Heart right ventricle (tissue), 16 donors: Measurements from ENCODE around the gene RPAP2. TPM values are rescaled to one million over a fixed set of nuclear protein-coding genes. Genes with fewer than 3 reads are reported as not detected.
"Not testable (repeated sequence)": the region's sequence is repeated elsewhere in the genome, so short reads cannot be mapped to it uniquely, and the experiment has no call there.

Experiments used
- ATAC-seq, 8 donors: fragments of 200-7000 bp; cut with Tn5 transposase; one replicate each; pipeline ENCODE4 v1.9.1; 2020; ENCODE audit warnings: mild to moderate bottlenecking in 8 of 8, moderate library complexity in 8 of 8, moderate number of reproducible peaks in 1 of 8
- DNase-seq, 2 donors: peaks; one replicate each; pipeline ENCODE4 v3.0.0-alpha.2; 2020
- H3K27ac ChIP-seq, 10 donors: fragments of 200-600 bp; sonication (generic) in 2 of 10; one replicate each; pipeline versions ENCODE4 v1.5.0 to v1.8.0; 2020 to 2022; ENCODE audit warnings: mild to moderate bottlenecking in 3 of 10
- H3K27me3 ChIP-seq, 7 donors: fragments of 200-600 bp; one replicate each; pipeline ENCODE4 v1.8.0; 2021 to 2022; ENCODE audit warnings: mild to moderate bottlenecking in 2 of 7
- H3K36me3 ChIP-seq, 9 donors: fragments of 200-600 bp; sonication (generic) in 1 of 9; one replicate each; pipeline versions ENCODE4 v1.5.0 to v1.8.0; 2020 to 2022; ENCODE audit warnings: mild to moderate bottlenecking in 2 of 9
- H3K4me1 ChIP-seq, 9 donors: fragments of 200-600 bp; sonication (generic) in 1 of 9; one replicate each; pipeline versions ENCODE4 v1.5.0 to v1.8.0; 2020 to 2022; ENCODE audit warnings: mild to moderate bottlenecking in 4 of 9
- H3K4me3 ChIP-seq, 10 donors: fragments of 200-600 bp; sonication (generic) in 2 of 10; one replicate each; pipeline versions ENCODE4 v1.5.0 to v1.8.0; 2020 to 2022; ENCODE audit warnings: mild to moderate bottlenecking in 7 of 10, moderate library complexity in 2 of 10
- H3K9me3 ChIP-seq, 11 donors: fragments of 200-600 bp in 10 of 11; sonication (generic) in 2 of 11; one replicate each; pipeline versions ENCODE4 v1.5.0 to v1.8.0; 2013 to 2022; ENCODE audit warnings: mild to moderate bottlenecking in 2 of 11, control low read depth in 1 of 11, moderate library complexity in 1 of 11
- WGBS, 2 donors: extraction: QIAGEN DNeasy Blood & Tissue Kit; methylation state at CpG; one replicate each; pipeline ENCODE4 v1.1.7; 2013; ENCODE audit warnings: inconsistent platforms in 1 of 2; 5-methylcytosine and 5-hydroxymethylcytosine counted together
- intact Hi-C, 10 donors: fragments of 100-400 bp; cut with DNase I; formaldehyde crosslinking; loops; one replicate each; pipeline versions ENCODE4 v1.11.1 to v1.14.2; 2022
- polyA plus RNA-seq, 2 donors: library from polyadenylated mRNA; stranded (reverse); fragments of 200-250 nt; gene quantifications; one replicate each; pipeline ENCODE4 v1.2.3, GENCODE V29; 2013
- total RNA-seq, 10 donors: library from RNA; stranded (reverse); fragmentation: NEBNext Ultra II Directional in 3 of 10; extraction: Animal tissue kit (Norgen Biotek cat#: 25700) in 3 of 10; gene quantifications; one replicate each; pipeline versions ENCODE4 v1.2.1 to v1.2.4, GENCODE V29; 2021 to 2023
- TF ChIP-seq, protein P1 (sequence below), 9 donors: fragments of 200-600 bp; sonication (generic) in 2 of 9; IDR thresholded peaks; one replicate each; pipeline versions ENCODE4 v1.5.0 to v1.8.0; 2021 to 2022; ENCODE audit warnings: antibody characterized with exemption in 9 of 9, mild to moderate bottlenecking in 5 of 9, moderate library complexity in 1 of 9
- donor health status: Arrhythmogenic right ventricular cardiomyopathy.
- donor health status: ischemic (EF 13 %, LVEDD 7.1; RV severe dilation, severe dysfunction).
- donor health status: healthy with polysubstance abuse.
- donor health status: DM: no; HTN: yes; CAD: no.
- donor health status: DM: no; HTN: no; CAD: no.
- donor health status: ischemic (EF 25% LVEDD 6.9; RV normal size, moderate dysfunction).
- donor health status: ischemic (EF 25% LVEDD 5.7; RV mildly dilated, moderate dysfunction).
- donor health status: healthy.
- donor health status: DM: yes; HTN: yes; CAD: no.
- donor health status: Ischemic cardiomyopathy.
- donor health status: ischemic (EF 35%, LVEDD 5.7; RV mildly dilated, moderate dysfunction).
- donor health status: nonischemic (EF 11% LVEDD 7.7; RV severe dilation, severe dysfunction).
- donor health status: DM: yes; HTN: yes; CAD: no.
- donor health status: PGD.
- donor health status: ischemic (EF 29% LVEDD 5.4; RV normal size, mild dysfunction).
- donor health status: nonischemic (EF 23%, LVEDD 6.1; RV moderate dilation, normal function).

RPAP2 gene
- total and polyA plus RNA-seq, 12 donors: 7.0 to 27.5 (median 23.8) TPM

DNA sequence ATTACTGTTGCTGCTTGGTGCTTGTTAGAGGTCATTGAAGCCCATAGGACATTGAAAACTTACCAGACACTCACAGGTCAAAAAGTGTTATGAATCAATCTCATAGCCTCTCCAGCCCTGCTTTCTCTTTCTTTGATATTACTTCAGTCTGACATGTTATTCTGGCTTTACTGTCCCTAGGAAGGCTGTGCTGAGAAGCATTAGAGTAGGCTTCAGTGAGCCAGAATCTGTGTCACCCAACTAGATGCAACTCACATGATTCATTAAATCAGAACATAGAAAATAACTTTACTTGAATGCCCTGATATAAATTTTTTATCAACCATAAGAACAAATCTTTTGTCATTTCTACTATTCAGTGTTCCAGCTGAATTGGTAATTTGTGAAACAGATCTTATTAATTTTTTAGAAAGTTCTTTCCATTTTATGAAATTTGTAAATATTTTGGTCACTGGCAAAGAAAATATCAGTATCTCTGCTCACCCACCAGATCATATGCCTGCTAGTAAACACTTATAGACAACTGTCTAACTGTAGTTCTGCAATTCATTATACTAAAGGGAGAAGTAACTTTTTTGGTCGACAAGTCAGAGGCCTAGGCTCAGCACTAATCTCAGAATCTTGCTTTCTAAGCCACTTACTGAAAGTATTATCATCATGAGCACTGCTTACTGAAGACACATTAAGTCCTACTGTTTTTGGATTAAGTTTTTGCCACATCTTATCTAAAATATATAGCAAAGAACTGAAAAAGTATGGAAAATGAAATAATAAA is 48.2 kb downstream of the RPAP2 start:
- intact Hi-C loops: no loop called here
- H3K4me1 ChIP-seq: no peaks in the 10 kb centered on the region
- no peaks in the 10 kb centered on the region for H3K27me3 ChIP-seq
- H3K4me3 ChIP-seq: no peak overlapping the region
- peaks cover 0 to 83% (median 33%) of the 10 kb centered on the region in 9 donors for H3K36me3 ChIP-seq
- WGBS, 2 donors: 83 to 94% methylated on average over 1 of the region's 1 CpG
- no peak overlapping the region for H3K27ac ChIP-seq
- DNase-seq (no peak), ATAC-seq (no peak)
- H3K9me3 ChIP-seq: peaks cover 0 to 4% (median 0%) of the 10 kb centered on the region in 11 donors
- TF ChIP-seq, protein P1, sequence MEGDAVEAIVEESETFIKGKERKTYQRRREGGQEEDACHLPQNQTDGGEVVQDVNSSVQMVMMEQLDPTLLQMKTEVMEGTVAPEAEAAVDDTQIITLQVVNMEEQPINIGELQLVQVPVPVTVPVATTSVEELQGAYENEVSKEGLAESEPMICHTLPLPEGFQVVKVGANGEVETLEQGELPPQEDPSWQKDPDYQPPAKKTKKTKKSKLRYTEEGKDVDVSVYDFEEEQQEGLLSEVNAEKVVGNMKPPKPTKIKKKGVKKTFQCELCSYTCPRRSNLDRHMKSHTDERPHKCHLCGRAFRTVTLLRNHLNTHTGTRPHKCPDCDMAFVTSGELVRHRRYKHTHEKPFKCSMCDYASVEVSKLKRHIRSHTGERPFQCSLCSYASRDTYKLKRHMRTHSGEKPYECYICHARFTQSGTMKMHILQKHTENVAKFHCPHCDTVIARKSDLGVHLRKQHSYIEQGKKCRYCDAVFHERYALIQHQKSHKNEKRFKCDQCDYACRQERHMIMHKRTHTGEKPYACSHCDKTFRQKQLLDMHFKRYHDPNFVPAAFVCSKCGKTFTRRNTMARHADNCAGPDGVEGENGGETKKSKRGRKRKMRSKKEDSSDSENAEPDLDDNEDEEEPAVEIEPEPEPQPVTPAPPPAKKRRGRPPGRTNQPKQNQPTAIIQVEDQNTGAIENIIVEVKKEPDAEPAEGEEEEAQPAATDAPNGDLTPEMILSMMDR (IDR thresholded peaks at IDR 0.05): no peak

DNA sequence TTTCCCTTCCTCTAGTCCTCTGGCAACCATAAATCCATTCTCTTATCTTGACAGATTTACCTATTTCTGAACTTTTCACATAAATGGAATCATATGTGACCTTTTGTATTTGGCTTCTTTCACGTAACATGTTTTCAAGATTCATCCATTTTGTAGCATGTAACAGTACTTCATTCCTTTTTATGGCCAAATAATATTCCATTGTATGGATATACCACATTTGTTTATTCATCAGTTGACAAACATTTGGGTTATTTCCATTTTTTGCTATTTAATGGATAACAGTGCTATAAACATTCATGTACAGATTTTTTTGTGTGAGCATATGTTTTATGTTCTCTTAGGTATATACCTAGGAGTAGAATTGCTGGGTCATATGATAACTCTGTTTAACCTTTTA is 54.0 kb downstream of the RPAP2 start:
- Histone ChIP-seq H3K36me3 (peaks cover 0 to 86% (median 33%) of the 10 kb centered on the region in 9 donors), H3K27me3 (no peaks in the 10 kb centered on the region), H3K4me3 (no peak overlapping the region), H3K27ac (no peak overlapping the region), H3K9me3 (peaks cover 0 to 20% (median 5%) of the 10 kb centered on the region in 11 donors), H3K4me1 (no peaks in the 10 kb centered on the region)
- TF ChIP-seq, protein P1 (IDR thresholded peaks at IDR 0.05): no peak
- intact Hi-C loops: no loop called here
- WGBS, 2 donors: 99 to 100% methylated on average over 1 of the region's 1 CpG
- DNase-seq: no peak
- ATAC-seq: no peak

DNA sequence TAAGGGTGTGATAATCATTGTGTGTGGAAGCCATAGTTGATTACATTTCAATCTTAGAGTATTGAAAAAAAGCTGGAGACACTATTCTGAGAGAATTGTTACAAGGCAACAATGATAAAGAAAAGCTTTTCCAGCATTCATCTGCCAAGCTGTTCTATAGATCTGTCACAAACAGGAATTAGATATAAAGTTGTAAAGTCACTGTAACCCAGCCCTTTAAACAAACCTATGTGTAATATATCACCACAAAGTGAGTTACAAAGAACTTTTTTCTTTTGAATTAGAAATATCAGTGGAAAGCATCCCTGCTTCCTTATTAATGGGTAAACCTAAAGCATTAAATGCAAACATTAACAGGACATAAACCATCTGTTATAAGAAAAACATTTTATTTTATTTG is 55.4 kb downstream of the RPAP2 start:
- intact Hi-C loops: no loop called here
- TF ChIP-seq, protein P1 (IDR thresholded peaks at IDR 0.05): no peak
- no peak overlapping the region for H3K4me3 ChIP-seq
- no peaks in the 10 kb centered on the region for H3K4me1 ChIP-seq
- ATAC-seq: no peak
- H3K27ac ChIP-seq: no peak overlapping the region
- H3K27me3 ChIP-seq: no peaks in the 10 kb centered on the region
- peaks cover 0 to 20% (median 5%) of the 10 kb centered on the region in 11 donors for H3K9me3 ChIP-seq
- no peak for DNase-seq
- H3K36me3 ChIP-seq: peaks cover 0 to 86% (median 23%) of the 10 kb centered on the region in 9 donors

DNA sequence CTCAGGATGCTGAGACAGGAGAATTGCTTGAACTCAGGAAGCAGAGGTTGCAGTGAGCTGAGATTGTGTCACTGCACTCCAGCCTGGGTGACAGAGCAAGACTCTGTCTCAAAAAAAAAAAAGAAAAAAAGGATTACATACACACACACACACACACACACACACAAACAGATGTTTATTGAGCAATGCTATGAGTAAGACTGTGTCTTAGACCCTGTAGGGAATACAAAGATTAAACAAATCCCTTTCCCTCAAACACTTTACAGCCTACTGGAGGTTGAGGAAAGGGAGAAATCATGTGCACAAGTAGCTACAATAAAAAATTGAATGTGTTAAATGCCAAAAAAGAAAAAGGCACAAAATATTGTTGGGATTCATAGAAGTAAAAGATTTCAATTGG is 58.1 kb downstream of the RPAP2 start:
- TF ChIP-seq, protein P1 (IDR thresholded peaks at IDR 0.05): no peak
- Histone ChIP-seq H3K27me3 (no peaks in the 10 kb centered on the region), H3K9me3 (peaks cover 0 to 19% (median 5%) of the 10 kb centered on the region in 11 donors), H3K4me1 (no peaks in the 10 kb centered on the region), H3K36me3 (peaks cover 0 to 80% (median 9%) of the 10 kb centered on the region in 9 donors), H3K4me3 (no peak overlapping the region), H3K27ac (no peak overlapping the region)
- ATAC-seq (peak in 1 of 8 donors; percentile 72), DNase-seq (no peak)
- intact Hi-C loops: no loop called here

DNA sequence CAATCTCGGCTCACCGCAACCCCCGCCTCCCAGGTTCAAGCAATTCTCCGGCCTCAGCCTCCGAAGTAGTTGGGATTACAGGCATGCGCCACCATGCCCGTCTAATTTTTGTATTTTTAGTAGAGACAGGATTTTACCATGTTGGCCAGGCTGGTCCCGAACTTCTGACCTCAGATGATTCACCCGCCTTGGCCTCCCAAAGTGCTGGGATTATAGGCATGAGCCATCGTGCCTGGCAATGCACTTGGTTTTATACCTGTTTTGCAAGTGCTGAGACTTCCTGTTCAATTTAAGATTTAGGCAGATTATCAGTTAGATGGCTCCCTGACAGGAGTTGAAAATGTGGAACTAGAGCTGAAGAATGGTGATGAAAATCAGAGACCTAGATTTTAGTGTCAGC is 60.5 kb downstream of the RPAP2 start:
- intact Hi-C loops, ATAC-seq, H3K27ac ChIP-seq, H3K4me1 ChIP-seq, DNase-seq, H3K4me3 ChIP-seq, H3K9me3 ChIP-seq, H3K27me3 ChIP-seq: not testable (repeated sequence)
- H3K36me3 ChIP-seq: peaks cover 0 to 66% (median 7%) of the 10 kb centered on the region in 9 donors
- WGBS, 2 donors: 95% methylated on average over 10 of the region's 10 CpGs
